ENCODE results near the gene RAVER2.

DNA sequence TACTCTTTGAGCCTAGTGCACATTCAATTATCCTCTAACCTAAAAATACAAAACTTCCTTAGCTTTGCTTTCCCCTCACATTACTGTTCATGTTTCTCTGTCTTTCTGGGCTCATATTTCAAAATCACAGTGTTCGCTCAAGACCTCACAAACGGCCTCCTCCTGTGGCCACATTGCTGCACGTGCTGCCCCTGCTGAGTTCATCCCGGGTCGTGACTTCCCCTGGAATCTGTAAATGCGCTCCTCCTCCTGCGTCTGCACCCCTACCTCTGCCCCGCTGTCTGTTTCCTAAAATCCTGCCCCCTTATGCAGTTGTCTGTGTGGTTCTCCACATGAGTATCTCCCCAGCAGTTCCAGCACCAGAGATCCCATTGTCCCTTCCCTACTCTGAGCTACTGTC, 45.5 kb upstream of the RAVER2 start:
- TF ChIP-seq EZH2 (IDR thresholded peaks at IDR 0.05; ENCODE audit: borderline replicate concordance, control insufficient read depth, low read depth, low read length) (no peak), CHD2 (IDR thresholded peaks at IDR 0.05; ENCODE audit: borderline replicate concordance, low read depth, low read length) (no peak), HDAC6 (IDR thresholded peaks at IDR 0.05; ENCODE audit: unreplicated experiment) (no peak)
- TF ChIP-seq, protein P1, sequence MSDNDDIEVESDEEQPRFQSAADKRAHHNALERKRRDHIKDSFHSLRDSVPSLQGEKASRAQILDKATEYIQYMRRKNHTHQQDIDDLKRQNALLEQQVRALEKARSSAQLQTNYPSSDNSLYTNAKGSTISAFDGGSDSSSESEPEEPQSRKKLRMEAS (IDR thresholded peaks at IDR 0.05; ENCODE audit: low read depth, low read length) = no peak
- TF ChIP-seq, protein P2, sequence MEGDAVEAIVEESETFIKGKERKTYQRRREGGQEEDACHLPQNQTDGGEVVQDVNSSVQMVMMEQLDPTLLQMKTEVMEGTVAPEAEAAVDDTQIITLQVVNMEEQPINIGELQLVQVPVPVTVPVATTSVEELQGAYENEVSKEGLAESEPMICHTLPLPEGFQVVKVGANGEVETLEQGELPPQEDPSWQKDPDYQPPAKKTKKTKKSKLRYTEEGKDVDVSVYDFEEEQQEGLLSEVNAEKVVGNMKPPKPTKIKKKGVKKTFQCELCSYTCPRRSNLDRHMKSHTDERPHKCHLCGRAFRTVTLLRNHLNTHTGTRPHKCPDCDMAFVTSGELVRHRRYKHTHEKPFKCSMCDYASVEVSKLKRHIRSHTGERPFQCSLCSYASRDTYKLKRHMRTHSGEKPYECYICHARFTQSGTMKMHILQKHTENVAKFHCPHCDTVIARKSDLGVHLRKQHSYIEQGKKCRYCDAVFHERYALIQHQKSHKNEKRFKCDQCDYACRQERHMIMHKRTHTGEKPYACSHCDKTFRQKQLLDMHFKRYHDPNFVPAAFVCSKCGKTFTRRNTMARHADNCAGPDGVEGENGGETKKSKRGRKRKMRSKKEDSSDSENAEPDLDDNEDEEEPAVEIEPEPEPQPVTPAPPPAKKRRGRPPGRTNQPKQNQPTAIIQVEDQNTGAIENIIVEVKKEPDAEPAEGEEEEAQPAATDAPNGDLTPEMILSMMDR (IDR thresholded peaks at IDR 0.05 in 2 of 3, conservative IDR thresholded peaks at IDR 0.05 in 1 of 3; ENCODE audit: control insufficient read depth in 2 of 3, extremely low read depth in 1 of 3, insufficient read depth in 1 of 3, low read depth in 3 of 3, low read length in 3 of 3) = no peak

Data from GM12878 (cell line).